OCI-LY7 (cell line): ENCODE data around the gene TTC9. TPM values are rescaled to one million over a fixed set of nuclear protein-coding genes. Genes with fewer than 3 reads are reported as not detected.

Experiments used
- BruUV-seq: library from RNA; stranded (reverse); fragments of 400-500 nt; replicated peaks from 2 replicates; lab custom pipeline; 2021; lab: Mats Ljungman, UMichigan
- CTCF ChIA-PET: fragments of 300-600 bp; sonication (Branson Sonifier 250); formaldehyde crosslinking; loops from one replicate; lab custom pipeline; 2022; ENCODE audit warnings: antibody characterized with exemption; ENCODE audit not compliant: unreplicated experiment; lab: Charles Lee
- POLR2A ChIA-PET: fragments of 300-600 bp; sonication (Branson Sonifier 250); formaldehyde crosslinking; loops from one replicate; lab custom pipeline; 2022; ENCODE audit warnings: antibody characterized with exemption; lab: Charles Lee
- DNase-seq: peaks from one replicate; pipeline ENCODE4 v3.0.0-alpha.2; 2015; ENCODE audit warnings: low spot score
- H2AFZ ChIP-seq: fragments of 200-600 bp; sonication (generic), shearing (Covaris generic); 2 replicates; pipeline ENCODE4 v1.6.1; 2014; ENCODE audit warnings: mild to moderate bottlenecking, antibody characterized with exemption, low read length, moderate library complexity
- H3K27ac ChIP-seq: fragments of 200-600 bp; sonication (generic); 2 replicates; pipeline ENCODE4 v1.5.1; 2014; ENCODE audit warnings: mixed run types, low read depth, mild to moderate bottlenecking, moderate library complexity, low read length, inconsistent platforms; ENCODE audit not compliant: poor library complexity, severe bottlenecking
- H3K36me3 ChIP-seq: fragments of 200-600 bp; sonication (generic); 2 replicates; pipeline ENCODE4 v1.6.1; 2014; ENCODE audit warnings: mild to moderate bottlenecking, antibody characterized with exemption, low read length, moderate library complexity, mixed read lengths; ENCODE audit not compliant: insufficient read depth
- H3K4me1 ChIP-seq: fragments of 200-600 bp; sonication (generic); 2 replicates; pipeline ENCODE4 v1.5.1; 2014; ENCODE audit warnings: mild to moderate bottlenecking, low read length; ENCODE audit not compliant: insufficient read depth, poor library complexity, severe bottlenecking
- H3K4me2 ChIP-seq: fragments of 200-600 bp; sonication (generic); 2 replicates; pipeline ENCODE4 v1.6.1; 2014; ENCODE audit warnings: mild to moderate bottlenecking, low read length
- H3K4me3 ChIP-seq: fragments of 200-600 bp; sonication (generic); 2 replicates; pipeline ENCODE4 v1.5.1; 2014; ENCODE audit warnings: mild to moderate bottlenecking, low read depth, low read length; ENCODE audit not compliant: poor library complexity, severe bottlenecking
- H3K79me2 ChIP-seq: fragments of 200-600 bp; sonication (generic); 2 replicates; pipeline ENCODE4 v1.6.1; 2016; ENCODE audit warnings: low read depth, mild to moderate bottlenecking, low read length, moderate library complexity, mixed read lengths; ENCODE audit not compliant: insufficient read depth
- H3K9me2 ChIP-seq: fragments of 200-600 bp; sonication (generic); 2 replicates; pipeline ENCODE4 v1.6.1; 2016; ENCODE audit warnings: mild to moderate bottlenecking, low read length, mixed read lengths; ENCODE audit not compliant: insufficient read depth
- H3K9me3 ChIP-seq: fragments of 200-600 bp; sonication (generic); 2 replicates; pipeline ENCODE4 v1.6.1; 2014; ENCODE audit warnings: mild to moderate bottlenecking, mixed run types, low read length, mixed read lengths
- H4K20me1 ChIP-seq: fragments of 200-600 bp; sonication (generic); 2 replicates; pipeline ENCODE4 v1.6.1; 2014; ENCODE audit warnings: mild to moderate bottlenecking, antibody characterized with exemption, low read length, moderate library complexity, mixed read lengths; ENCODE audit not compliant: insufficient read depth
- CTCF ChIP-seq: fragments of 200-600 bp; sonication (generic); conservative IDR thresholded peaks from 2 replicates; pipeline ENCODE4 v1.5.1; 2014; ENCODE audit warnings: mild to moderate bottlenecking, antibody characterized with exemption, low read length, moderate library complexity, mixed read lengths
- EZH2phosphoT487 ChIP-seq: fragments of 200-600 bp; sonication (generic); IDR thresholded peaks from 2 replicates; pipeline ENCODE4 v1.6.1; 2018; ENCODE audit warnings: low read depth, borderline replicate concordance, mild to moderate bottlenecking, mixed run types, antibody characterized with exemption, low read length, moderate library complexity, mixed read lengths
- intact Hi-C: fragments of 100-400 bp; cut with micrococcal nuclease; formaldehyde crosslinking; loops from one replicate; pipeline ENCODE4 v1.10.0; 2022; ENCODE audit not compliant: unreplicated experiment
- total RNA-seq, 2 experiments: library from RNA; depleted of rRNA in 1 of 2; stranded (reverse); fragments of >200 nt in 1 of 2; shearing (Covaris generic) in 1 of 2; gene quantifications; 2 replicates each; pipeline ENCODE4 v1.2.3, GENCODE V29; 2014 to 2022

TTC9 gene
- total RNA-seq, 2 experiments from 2014 or later, result 11.0 to 13.0 TPM

- CTCF ChIA-PET, result no interaction called here
- no peak overlapping the region for H3K4me3 ChIP-seq
- DNase-seq, result no peak
- no peaks in the 10 kb centered on the region for H3K36me3 ChIP-seq
- H3K9me3 ChIP-seq, result no peaks in the 10 kb centered on the region
- H4K20me1 ChIP-seq, result no peaks in the 10 kb centered on the region
- peaks cover 7% of the 10 kb centered on the region for H3K4me1 ChIP-seq
- H3K9me2 ChIP-seq, result no peaks in the 10 kb centered on the region
- TF ChIP-seq CTCF (no peak), EZH2phosphoT487 (no peak)
- H3K27ac ChIP-seq, result no peak overlapping the region
- intact Hi-C loops, result no loop called here
- no peak overlapping the region for H2AFZ ChIP-seq
- no TSS peak for BruUV-seq
- POLR2A ChIA-PET, result interaction anchor here (1.8 kb wide), 1 partner anchor 39 kb away, joined by 5 read pairs; no protein-coding TSS in a partner anchor
- H3K4me2 ChIP-seq, result no peak overlapping the region
- H3K79me2 ChIP-seq, result no peaks in the 10 kb centered on the region
Measured at GRCh38 chr14:70707138-70708038, 65.7 kb downstream of the TTC9 start.

- Histone ChIP-seq H3K9me2 (no peaks in the 10 kb centered on the region), H3K4me1 (peaks cover 14% of the 10 kb centered on the region), H3K79me2 (no peaks in the 10 kb centered on the region), H3K4me3 (no peak overlapping the region), H3K4me2 (no peak overlapping the region), H3K9me3 (no peaks in the 10 kb centered on the region), H4K20me1 (no peaks in the 10 kb centered on the region), H3K36me3 (no peaks in the 10 kb centered on the region), H2AFZ (no peak overlapping the region), H3K27ac (no peak overlapping the region)
- intact Hi-C loops, result no loop called here
- POLR2A ChIA-PET, result interaction anchor here (1.2 to 1.8 kb wide), 2 partner anchors 41 to 72 kb away, joined by 5 read pairs; no protein-coding TSS in a partner anchor
- no TSS peak for BruUV-seq
- DNase-seq, result no peak
- CTCF ChIA-PET, result no interaction called here
- TF ChIP-seq EZH2phosphoT487, result no peak
- TF ChIP-seq CTCF, result no peak
Measured at GRCh38 chr14:70708717-70709570, 67.2 kb downstream of the TTC9 start.
